Skin of body (tissue), 2 donors: Measurements from ENCODE around the gene NBPF3. TPM values are rescaled to one million over a fixed set of nuclear protein-coding genes. Genes with fewer than 3 reads are reported as not detected.

Source experiments
- DNase-seq: peaks from one replicate; lab custom pipeline; 2025; lab: John Stamatoyannopoulos, UW
- total RNA-seq: library from RNA; depleted of rRNA; stranded (reverse); fragments of >200 nt; gene quantifications from one replicate; pipeline ENCODE4 v1.2.3, GENCODE V29; 2014

NBPF3 gene
- total RNA-seq, 1 donor from 2014 or later: 14.4 TPM

DNA sequence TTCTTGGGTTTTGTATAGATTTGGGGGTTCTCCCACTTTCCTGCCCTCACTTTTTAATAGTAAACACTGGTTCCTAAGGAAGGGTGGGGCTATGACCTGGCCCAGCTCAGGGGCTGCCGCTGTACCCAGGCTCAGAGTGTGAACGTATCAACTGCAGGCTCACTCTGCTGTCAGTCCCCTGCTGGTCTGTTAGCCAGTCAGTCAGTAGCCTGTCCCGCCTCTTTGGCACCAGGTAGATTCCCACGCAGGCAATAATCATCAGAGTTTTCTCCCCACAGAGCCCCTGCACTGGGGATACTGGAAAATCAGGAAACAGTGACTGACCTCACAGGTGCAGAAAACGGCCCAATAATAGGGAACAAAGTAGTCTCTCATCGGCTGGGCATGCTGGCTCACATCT lies 54.3 kb downstream of the NBPF3 start:
- no peak for DNase-seq

DNA sequence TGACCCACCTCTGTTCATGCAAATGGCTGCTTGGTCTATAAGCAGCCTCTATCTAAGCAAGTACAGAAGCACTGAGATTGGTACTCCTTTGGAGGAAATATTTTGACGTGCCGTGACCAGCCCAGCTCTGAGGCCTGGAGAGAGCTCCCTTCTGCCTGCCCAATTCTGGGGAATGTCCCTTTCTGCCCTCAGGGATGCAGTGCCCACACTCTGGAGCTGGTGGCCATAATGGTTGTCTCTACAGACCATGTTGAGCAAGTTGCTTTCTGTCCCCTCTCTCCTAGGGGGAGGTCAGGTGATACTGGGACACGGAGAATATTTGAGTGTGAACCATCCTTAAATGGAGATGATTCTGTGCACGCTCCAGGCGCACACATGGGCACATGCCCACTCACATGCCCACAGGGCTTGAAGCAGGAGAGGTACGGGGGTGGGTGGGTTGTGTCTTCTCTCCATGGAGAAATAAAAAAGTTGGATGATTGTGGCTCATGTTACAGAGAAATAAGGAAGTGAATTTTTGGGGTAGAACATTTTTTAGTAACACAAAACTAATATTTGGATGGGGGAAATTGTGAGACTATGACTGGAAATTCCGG lies 55.4 kb downstream of the NBPF3 start:
- no peak for DNase-seq

- no peak for DNase-seq
Observed at GRCh38 chr1:21496063-21496462, 56.1 kb downstream of the NBPF3 start.

DNA sequence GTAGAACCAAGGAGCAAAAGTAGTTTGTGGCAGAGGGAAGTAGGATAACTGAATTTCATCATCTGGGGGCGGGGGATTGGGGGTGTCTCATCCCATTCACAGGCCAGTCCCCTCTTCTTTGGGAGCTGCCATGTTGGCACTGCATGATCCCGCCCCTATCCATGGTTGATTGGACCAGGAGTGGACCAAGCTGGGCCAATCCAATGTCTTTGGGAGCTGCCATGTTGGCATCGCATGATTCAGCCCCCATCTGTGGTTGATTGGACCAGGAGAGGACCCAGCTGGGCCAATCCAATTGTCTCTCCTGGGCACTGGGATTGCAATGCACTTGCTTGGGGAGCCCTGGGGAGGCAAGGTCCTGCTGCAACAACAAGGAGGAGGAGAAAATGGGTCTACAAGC lies 56.9 kb downstream of the NBPF3 start:
- DNase-seq: no peak

DNA sequence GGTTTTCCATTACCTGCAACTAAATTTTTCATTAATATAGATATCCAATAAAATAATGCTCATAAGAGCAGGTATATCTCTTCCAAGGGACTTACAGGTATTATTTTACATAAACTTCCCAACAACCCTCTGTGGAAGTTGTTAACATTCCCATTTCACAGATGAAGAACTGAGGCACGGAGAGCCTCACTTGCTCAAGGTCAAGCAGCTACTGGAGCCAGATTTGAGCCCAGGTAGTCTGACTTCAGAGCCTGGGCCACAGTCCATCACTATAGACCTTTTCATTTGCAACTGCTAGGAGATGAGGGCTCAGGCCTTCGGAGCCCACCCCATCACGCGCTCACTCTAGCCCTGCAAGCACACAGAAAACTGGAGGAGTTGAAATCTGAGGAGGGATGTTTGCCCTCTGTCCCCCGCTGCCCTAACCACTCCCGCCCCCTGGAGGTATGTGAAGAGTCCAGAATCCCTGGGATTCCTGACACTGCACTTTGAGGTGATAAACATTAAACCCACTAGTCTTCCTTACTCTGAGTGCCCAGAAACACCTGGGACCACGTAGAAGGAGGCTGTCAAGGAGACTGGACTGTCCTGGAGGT lies 57.6 kb downstream of the NBPF3 start:
- DNase-seq: no peak

DNA sequence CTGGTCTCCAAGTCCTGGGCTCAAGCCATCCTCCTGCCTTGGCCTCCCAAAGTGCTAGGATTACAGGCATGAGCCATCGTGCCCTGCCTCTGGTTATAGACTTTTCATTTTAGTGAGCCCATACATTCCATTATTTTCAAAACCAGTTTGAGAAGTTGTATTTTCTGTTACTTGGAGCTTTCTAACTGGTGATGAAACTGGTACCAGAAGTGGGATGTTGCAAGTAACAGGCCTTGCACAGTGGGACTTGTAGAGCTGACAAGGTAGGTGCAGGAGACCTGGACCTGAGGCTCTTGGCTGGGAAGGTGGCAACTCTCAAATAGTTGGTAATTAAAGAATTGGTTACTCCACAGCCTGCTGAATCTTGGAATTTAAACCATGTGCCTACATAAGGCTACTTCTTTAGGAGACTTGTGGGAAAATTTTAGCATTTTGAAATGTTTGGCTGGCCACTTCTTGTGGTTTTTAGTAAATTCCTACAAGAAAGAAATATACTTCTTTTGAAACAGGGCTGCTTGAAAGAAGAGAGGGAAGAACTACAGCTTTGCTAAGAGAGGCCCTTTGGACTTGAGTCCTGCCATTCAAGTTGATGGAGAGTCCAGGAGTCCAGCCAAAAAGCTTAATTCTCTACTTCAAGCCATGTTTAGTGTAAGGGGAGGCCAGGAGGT lies 59.5 kb downstream of the NBPF3 start:
- no peak for DNase-seq

GRCh38 chr1:21503706-21504377 lies 63.9 kb downstream of the NBPF3 start:
- no peak for DNase-seq

GRCh38 chr1:21506804-21507203 lies 66.9 kb downstream of the NBPF3 start:
- DNase-seq: no peak

- no peak for DNase-seq
Observed at GRCh38 chr1:21507511-21508270, 67.8 kb downstream of the NBPF3 start.

DNA sequence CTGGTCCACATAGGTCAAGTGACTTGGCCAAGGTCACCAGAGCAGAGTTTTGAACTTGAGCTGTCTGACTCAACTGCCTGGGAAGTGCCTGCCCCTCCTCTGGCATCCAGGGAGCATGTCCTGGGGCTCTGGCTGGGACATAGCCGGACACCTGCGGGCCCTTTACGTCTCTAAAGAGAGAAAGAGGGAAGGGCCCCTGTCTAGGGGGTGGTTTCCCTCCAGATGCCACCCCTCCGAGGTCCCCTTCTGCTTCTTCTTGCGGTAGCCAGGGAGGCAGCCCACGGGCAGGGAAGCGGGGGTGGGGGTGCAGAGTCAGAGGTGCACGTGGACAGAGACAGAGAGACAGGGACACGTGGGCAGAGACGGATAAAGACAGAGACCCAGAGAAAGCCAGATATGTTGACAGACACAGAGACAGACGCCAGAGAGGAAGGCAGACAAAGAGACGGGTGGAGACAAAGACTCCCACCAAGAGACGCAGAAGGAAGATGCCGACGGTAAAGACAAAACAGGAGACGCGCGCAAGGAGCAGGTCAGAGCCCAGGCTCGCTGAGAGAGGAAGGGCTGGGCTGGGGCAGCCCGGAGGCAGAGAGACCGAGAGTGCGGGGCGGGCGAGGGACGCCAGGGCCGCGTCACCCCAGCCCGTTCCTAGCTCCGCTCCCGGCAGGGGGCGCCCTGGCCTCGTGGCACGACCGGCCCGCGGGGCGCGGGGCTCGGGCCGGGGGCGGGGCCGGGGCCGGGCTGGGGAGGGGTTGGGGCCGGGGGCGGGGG lies 68.8 kb downstream of the NBPF3 start:
- DNase-seq: no peak

DNA sequence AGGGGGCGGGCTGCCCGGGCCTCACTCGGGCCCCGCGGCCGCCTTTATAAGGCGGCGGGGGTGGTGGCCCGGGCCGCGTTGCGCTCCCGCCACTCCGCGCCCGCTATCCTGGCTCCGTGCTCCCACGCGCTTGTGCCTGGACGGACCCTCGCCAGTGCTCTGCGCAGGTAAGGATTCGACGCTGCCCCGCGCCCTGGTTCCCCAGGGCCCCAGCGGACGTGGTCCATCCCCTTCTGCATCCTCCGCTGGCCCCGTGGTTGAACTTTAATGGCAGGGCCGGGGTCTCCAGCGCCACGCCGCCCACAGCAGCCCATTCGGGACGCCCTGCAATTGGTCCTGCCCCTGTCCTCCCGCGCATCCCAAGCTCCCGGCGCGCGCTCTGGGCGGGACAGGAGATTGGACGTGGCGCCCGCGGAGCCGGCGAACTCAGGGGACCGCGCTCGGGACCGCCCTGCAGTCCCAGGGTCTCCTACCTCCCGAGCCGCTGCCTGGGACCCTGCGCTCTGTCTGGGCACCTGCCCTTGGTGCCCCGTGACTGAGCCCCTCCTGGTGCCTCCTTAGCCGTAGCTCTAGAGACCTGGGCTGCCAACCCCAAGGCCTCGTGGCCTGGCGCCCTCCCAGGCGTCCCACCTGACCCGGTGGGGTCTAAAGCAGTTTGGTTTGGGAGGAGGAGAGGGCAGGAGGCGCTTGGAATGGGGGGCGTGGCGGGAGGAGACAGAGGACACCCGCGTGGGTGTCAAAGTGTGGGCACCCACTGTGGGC lies 69.6 kb downstream of the NBPF3 start, which contains the start of gene ALPL:
Gene ALPL (plus strand): TSS at position 73 of the 762 bp plus-strand sequence. CDS start 44,659 bp downstream, outside the sequence.
- no peak for DNase-seq

- no peak for DNase-seq
Observed at GRCh38 chr1:21510113-21510493, 70.2 kb downstream of the NBPF3 start.

DNA sequence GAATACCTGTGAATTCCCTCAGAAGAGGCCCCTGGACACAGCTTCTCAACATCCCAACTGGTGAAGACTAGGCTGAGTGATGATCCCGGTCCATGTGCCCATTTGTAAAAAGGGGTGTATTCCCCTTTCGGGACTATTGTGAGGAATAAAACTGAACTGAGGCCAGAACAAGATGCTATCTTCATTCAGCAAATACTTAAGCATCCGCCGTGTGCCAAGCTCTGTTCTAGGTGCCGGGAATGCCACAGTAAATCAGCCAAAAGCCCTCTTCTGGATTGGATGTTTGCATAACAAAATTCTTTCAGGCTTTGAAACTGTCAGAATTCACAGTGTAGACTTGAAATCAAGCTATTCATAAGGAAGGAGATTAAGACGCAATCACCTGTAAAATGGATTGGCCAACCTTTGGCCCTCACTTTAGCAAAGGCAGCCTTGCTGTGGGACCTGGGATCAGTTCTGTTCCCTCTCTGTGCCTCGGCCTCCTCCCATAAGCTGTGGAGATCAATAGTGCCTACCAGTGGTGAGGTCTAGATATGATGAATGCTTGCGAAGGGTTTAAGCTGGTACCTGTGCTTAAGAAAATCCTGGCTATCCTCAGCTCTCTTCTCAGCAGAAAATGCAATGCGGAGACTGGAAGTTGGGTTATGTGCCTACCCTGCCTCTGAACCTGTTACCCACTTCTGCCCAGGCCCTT lies 71.1 kb downstream of the NBPF3 start:
- DNase-seq: no peak

- peak; percentile 63 for DNase-seq
Observed at GRCh38 chr1:21511579-21512522, 71.9 kb downstream of the NBPF3 start.

DNA sequence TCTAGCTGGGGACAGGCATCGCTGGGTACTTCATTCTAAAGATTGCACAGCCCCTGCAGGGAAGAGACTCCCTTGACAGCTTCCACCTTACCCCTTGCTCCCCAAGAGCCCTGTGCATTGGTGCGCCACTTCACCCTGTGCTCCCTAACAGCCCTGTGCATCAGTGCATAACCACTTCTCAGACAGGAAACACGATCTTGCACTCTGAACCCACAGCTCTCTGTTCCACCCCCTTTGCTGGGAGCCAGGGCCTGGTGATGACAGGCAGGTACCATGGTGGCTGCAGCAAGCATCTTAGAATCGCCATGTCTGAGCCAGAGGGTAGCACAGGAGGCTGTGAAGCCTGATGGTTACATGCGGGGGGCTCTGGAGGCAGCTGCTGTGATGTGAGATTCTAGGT lies 74.3 kb downstream of the NBPF3 start:
- DNase-seq: no peak

DNA sequence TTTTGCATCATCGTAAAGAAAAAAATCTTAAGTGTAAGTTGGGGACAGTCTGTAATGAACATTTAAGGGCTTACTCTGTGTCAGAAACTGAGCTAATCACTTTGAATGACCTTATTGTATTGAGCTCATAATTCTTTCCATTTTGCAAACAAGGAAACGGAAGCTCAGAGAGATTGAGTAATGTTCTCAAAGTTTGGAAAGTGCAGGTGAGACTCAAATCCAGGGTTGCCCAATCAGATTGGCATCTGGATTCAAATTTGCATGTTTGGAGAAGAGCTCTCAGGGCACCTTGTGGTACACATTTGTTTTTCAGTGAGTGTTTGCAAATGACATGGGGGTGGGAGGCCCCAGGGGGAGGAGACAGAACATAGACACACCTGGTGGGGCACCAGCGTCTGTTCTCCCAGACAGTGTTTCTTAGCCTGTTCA lies 77.2 kb downstream of the NBPF3 start:
- no peak for DNase-seq

DNA sequence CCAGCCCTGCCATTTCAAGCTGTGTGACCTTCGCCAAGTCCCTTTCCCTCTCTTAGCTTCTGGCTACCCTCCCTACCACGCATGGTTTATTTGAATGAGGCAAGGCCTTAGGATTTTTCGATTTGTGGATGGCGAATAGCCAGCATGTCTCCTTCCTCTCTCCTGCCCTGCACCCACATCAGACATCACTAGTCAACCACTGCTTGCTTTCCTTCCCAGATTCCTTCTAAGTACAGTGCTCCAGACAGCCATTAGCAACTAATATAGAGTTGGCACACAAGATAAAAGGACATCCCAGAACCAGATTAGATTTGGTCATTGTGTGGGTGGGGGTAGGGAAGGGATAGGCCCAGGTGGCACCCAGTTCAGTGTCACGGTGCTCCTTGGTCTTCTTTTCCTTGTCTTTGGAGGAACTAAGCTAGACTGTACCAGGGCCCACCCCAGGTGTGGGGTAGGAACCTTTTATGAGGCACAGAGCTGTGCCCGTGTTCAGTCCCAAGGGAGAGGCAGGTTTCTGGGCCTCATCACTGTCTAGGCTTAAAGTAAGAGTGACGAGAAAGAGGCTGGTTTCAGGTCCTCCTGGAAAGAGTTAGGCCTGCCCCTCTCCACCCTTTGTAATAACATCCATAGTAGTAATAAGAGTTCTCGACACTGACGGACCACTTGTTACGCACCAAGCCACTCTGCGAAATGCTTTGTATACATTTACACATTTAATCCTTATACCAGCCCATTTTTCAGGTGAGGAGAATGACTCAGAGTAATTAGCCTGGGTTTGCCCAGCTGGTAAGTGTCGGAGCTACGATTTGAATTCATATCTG lies 77.9 kb downstream of the NBPF3 start:
- no peak for DNase-seq
